ENCODE results near the gene SWT1. TPM values are rescaled to one million over a fixed set of nuclear protein-coding genes. Genes with fewer than 3 reads are reported as not detected.

SWT1 gene
- total and polyA plus RNA-seq, 2 of the 13 experiments (the other 11 are each of a cell fraction or from before 2014, with no cell fraction given) = 1.7 to 2.5 TPM

GRCh38 chr1:185316163-185317033 lies 159.4 kb downstream of the SWT1 start (continued):
- TF ChIP-seq, protein P1, sequence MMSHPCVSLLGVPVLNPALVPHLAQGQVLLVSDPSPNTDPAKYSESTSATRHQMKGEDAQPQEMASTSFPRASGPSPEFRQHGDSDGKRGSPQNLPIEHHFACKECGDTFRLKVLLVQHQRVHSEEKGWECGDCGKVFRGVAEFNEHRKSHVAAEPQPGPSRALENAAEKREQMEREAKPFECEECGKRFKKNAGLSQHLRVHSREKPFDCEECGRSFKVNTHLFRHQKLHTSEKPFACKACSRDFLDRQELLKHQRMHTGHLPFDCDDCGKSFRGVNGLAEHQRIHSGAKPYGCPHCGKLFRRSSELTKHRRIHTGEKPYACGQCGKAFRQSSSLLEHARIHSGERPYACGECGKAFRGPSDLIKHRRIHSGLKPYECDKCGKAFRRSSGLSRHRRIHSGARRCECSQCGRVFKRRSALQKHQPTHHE (CRISPR knock-in tag; IDR thresholded peaks at IDR 0.05; ENCODE audit: borderline replicate concordance) = no peak; the same call in 1 of the 2 replicates
- TF ChIP-seq ATAD3A (CRISPR knock-in tag; IDR thresholded peaks at IDR 0.05) = no peak
- no peak for TF ChIP-seq ZFP41 (CRISPR knock-in tag; IDR thresholded peaks at IDR 0.05; ENCODE audit: borderline replicate concordance)
- TF ChIP-seq HIVEP1 (CRISPR knock-in tag; IDR thresholded peaks at IDR 0.05) = no peak
- TF ChIP-seq ZNF317 (CRISPR knock-in tag; IDR thresholded peaks at IDR 0.05) = 0 out of 2 replicates have a peak, but pooled peaks have one; percentile 7
- peak; percentile 14; the same call in 1 of the 2 replicates for TF ChIP-seq ZNF451 (CRISPR knock-in tag; IDR thresholded peaks at IDR 0.05)
- peak; percentile 16; the same call in 1 of the 2 replicates for TF ChIP-seq MXD4 (CRISPR knock-in tag; IDR thresholded peaks at IDR 0.05)
- TF ChIP-seq SMAD3 (CRISPR knock-in tag; IDR thresholded peaks at IDR 0.05) = 0 out of 2 replicates have a peak, but pooled peaks have one; percentile 14
- TF ChIP-seq NFKB2 (CRISPR knock-in tag; IDR thresholded peaks at IDR 0.05; ENCODE audit: borderline replicate concordance) = peak; percentile 16; the same call in 1 of the 2 replicates
- TF ChIP-seq ETV5 (CRISPR knock-in tag; IDR thresholded peaks at IDR 0.05; ENCODE audit: borderline replicate concordance) = no peak
- TF ChIP-seq ZNF761 (CRISPR knock-in tag; conservative IDR thresholded peaks at IDR 0.05) = no peak
- TF ChIP-seq SALL1 (CRISPR knock-in tag; IDR thresholded peaks at IDR 0.05) = peak; percentile 52; the same call in 1 of the 2 replicates
- TF ChIP-seq IKZF4 (CRISPR knock-in tag; IDR thresholded peaks at IDR 0.05; ENCODE audit: borderline replicate concordance, low read depth, not compliant biosample characterization) = no peak
- peak; percentile 36; the same call in 1 of the 2 replicates for TF ChIP-seq ZFP36L1 (CRISPR knock-in tag; IDR thresholded peaks at IDR 0.05)
- TF ChIP-seq ZNF367 (CRISPR knock-in tag; IDR thresholded peaks at IDR 0.05; ENCODE audit: borderline replicate concordance) = no peak
- TF ChIP-seq MED8 (CRISPR knock-in tag; IDR thresholded peaks at IDR 0.05; ENCODE audit: insufficient replicate concordance) = peak; percentile 11
- no peak for TF ChIP-seq ZNF616 (CRISPR knock-in tag; IDR thresholded peaks at IDR 0.05; ENCODE audit: low read depth)
- no peak for TF ChIP-seq ZSCAN25 (CRISPR knock-in tag; IDR thresholded peaks at IDR 0.05)
- no peak for TF ChIP-seq AFF4 (CRISPR knock-in tag; IDR thresholded peaks at IDR 0.05)
- TF ChIP-seq SAP130 (CRISPR knock-in tag; IDR thresholded peaks at IDR 0.05; ENCODE audit: low read depth) = no peak; the same call in 1 of the 2 replicates
- peak; percentile 64; the same call in 1 of the 2 replicates for TF ChIP-seq ZNF607 (CRISPR knock-in tag; IDR thresholded peaks at IDR 0.05; ENCODE audit: borderline replicate concordance)
- no peak for TF ChIP-seq ZNF292 (CRISPR knock-in tag; IDR thresholded peaks at IDR 0.05; ENCODE audit: borderline replicate concordance, low read depth)
- no peak for TF ChIP-seq ZNF432 (CRISPR knock-in tag; IDR thresholded peaks at IDR 0.05; ENCODE audit: borderline replicate concordance)
- TF ChIP-seq SIN3B (IDR thresholded peaks at IDR 0.05; ENCODE audit: low read length) = no peak
- TF ChIP-seq SRSF1 (optimal IDR thresholded peaks at IDR 0.05; ENCODE audit: low read depth, low read length) = no peak
- 0 out of 2 replicates have a peak, but pooled peaks have one; percentile 9 for TF ChIP-seq KDM2A (CRISPR knock-in tag; IDR thresholded peaks at IDR 0.05; ENCODE audit: borderline replicate concordance, low read depth)

Data from HepG2 (cell line).